GM19035 (cell line): ENCODE data around the gene B4GALT2.

Source experiments
- ATAC-seq: cut with Tn5 transposase; IDR thresholded peaks from one replicate; pipeline ENCODE4 v1.9.1; 2021; ENCODE audit not compliant: unreplicated experiment

Gene B4GALT2

GRCh38 chr1:43983253-43983899 is 4.4 kb downstream of the B4GALT2 start:
- no peak for ATAC-seq

GRCh38 chr1:43984855-43985254 is 5.8 kb downstream of the B4GALT2 start:
- no peak for ATAC-seq

- no peak for ATAC-seq
Measured at GRCh38 chr1:43985984-43986595, 7.1 kb downstream of the B4GALT2 start.

GRCh38 chr1:43986712-43987111 is 7.7 kb downstream of the B4GALT2 start:
- no peak for ATAC-seq

- ATAC-seq: no peak
Measured at GRCh38 chr1:43987159-43987902, 8.3 kb downstream of the B4GALT2 start.

GRCh38 chr1:43990271-43991199 is 11.5 kb downstream of the B4GALT2 start:
- ATAC-seq: no peak

GRCh38 chr1:43991200-43991475 is 12.1 kb downstream of the B4GALT2 start:
- ATAC-seq: peak; percentile 10

GRCh38 chr1:43991476-43992231 is 12.6 kb downstream of the B4GALT2 start, which contains the start of gene CCDC24:
Gene CCDC24, plus strand, starts transcription at chr1:43991599. Its CDS starts 280 bp downstream, at chr1:43991879.
- peak; percentile 82 for ATAC-seq

GRCh38 chr1:43992232-43992995 is 13.4 kb downstream of the B4GALT2 start:
- no peak for ATAC-seq

- ATAC-seq: no peak
Measured at GRCh38 chr1:43993206-43993914, 14.3 kb downstream of the B4GALT2 start.

- ATAC-seq: no peak
Measured at GRCh38 chr1:43994071-43994470, 15.1 kb downstream of the B4GALT2 start.

GRCh38 chr1:43994794-43995790 is 16.1 kb downstream of the B4GALT2 start:
- no peak for ATAC-seq

GRCh38 chr1:43995984-43996732 is 17.1 kb downstream of the B4GALT2 start:
- ATAC-seq: no peak

GRCh38 chr1:43996733-43997115 is 17.7 kb downstream of the B4GALT2 start:
- no peak for ATAC-seq

GRCh38 chr1:43997295-43997999 is 18.4 kb downstream of the B4GALT2 start:
- no peak for ATAC-seq

- no peak for ATAC-seq
Measured at GRCh38 chr1:43998000-43998378, 19.0 kb downstream of the B4GALT2 start.

- no peak for ATAC-seq
Measured at GRCh38 chr1:43999455-43999854, 20.4 kb downstream of the B4GALT2 start.
